C4-2B (cell line): ENCODE measurements around the gene LMLN.

ENCODE experiments used
- ZFX ChIP-seq: fragments of 450-650 bp; IDR thresholded peaks from 2 replicates; pipeline ENCODE4 v1.6.1; 2017
- TF ChIP-seq, protein P1 (sequence below): fragments of 450-650 bp; conservative IDR thresholded peaks from 2 replicates; pipeline ENCODE4 v1.5.1; 2017; ENCODE audit warnings: mild to moderate bottlenecking

DNA sequence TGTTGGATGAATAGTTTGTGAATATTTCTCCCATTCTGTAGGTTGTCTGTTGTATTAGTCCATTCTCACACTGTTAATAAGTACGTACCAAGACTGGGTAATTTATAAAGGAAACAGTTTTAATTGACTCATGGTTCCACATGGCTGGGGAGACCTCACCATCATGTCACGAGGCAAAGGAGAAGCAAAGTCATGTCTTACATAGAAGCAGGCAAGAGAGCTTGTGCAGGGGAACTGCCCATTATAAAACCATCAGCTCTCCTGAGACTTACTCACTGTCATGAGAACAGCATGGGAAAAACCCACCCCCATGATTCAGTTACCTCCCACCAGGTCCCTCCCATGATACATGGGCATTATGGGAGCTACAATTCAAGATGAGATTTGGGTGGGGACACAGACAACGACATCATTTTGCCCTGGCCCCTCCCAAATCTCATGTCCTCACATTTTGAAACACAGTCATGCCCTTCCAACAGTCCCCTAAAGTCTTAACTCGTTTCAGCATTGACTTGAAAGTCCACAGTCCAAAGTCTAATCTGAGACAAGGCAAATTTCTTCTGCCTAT is 133.2 kb downstream of the LMLN start:
- TF ChIP-seq, protein P1, sequence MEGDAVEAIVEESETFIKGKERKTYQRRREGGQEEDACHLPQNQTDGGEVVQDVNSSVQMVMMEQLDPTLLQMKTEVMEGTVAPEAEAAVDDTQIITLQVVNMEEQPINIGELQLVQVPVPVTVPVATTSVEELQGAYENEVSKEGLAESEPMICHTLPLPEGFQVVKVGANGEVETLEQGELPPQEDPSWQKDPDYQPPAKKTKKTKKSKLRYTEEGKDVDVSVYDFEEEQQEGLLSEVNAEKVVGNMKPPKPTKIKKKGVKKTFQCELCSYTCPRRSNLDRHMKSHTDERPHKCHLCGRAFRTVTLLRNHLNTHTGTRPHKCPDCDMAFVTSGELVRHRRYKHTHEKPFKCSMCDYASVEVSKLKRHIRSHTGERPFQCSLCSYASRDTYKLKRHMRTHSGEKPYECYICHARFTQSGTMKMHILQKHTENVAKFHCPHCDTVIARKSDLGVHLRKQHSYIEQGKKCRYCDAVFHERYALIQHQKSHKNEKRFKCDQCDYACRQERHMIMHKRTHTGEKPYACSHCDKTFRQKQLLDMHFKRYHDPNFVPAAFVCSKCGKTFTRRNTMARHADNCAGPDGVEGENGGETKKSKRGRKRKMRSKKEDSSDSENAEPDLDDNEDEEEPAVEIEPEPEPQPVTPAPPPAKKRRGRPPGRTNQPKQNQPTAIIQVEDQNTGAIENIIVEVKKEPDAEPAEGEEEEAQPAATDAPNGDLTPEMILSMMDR, result no peak
- TF ChIP-seq ZFX, result no peak
